Osteocyte (in vitro differentiated cells): Measurements from ENCODE around the gene DXO. TPM values are rescaled to one million over a fixed set of nuclear protein-coding genes. Genes with fewer than 3 reads are reported as not detected.

Source experiments
- DNase-seq: peaks from one replicate; pipeline ENCODE4 v3.0.0; 2021; ENCODE audit warnings: mixed read lengths; ENCODE audit not compliant: unreplicated experiment; ENCODE audit errors: extremely low spot score
- H3K27ac Mint-ChIP-seq: one replicate; pipeline ENCODE4 v1.8.0; 2021; ENCODE audit warnings: mild to moderate bottlenecking, mixed read lengths; ENCODE audit not compliant: unreplicated experiment
- H3K27me3 Mint-ChIP-seq: one replicate; pipeline ENCODE4 v1.8.0; 2021; ENCODE audit warnings: mixed read lengths; ENCODE audit not compliant: unreplicated experiment
- H3K36me3 Mint-ChIP-seq: one replicate; pipeline ENCODE4 v1.8.0; 2021; ENCODE audit warnings: mixed read lengths; ENCODE audit not compliant: unreplicated experiment
- H3K4me1 Mint-ChIP-seq: one replicate; pipeline ENCODE4 v1.8.0; 2021; ENCODE audit warnings: mixed read lengths; ENCODE audit not compliant: unreplicated experiment
- H3K4me3 Mint-ChIP-seq: one replicate; pipeline ENCODE4 v1.8.0; 2021; ENCODE audit warnings: mild to moderate bottlenecking, moderate library complexity, mixed read lengths; ENCODE audit not compliant: unreplicated experiment
- H3K9me3 Mint-ChIP-seq: one replicate; pipeline ENCODE4 v1.8.0; 2021; ENCODE audit warnings: mixed read lengths; ENCODE audit not compliant: unreplicated experiment
- total RNA-seq: library from RNA; stranded (reverse); gene quantifications from 2 replicates; pipeline ENCODE4 v1.2.1, GENCODE V29; 2021
- TF ChIP-seq, protein P1 (sequence below): fragments of 200-600 bp; sonication (generic); IDR thresholded peaks from 2 replicates; pipeline ENCODE4 v1.5.0; 2021; ENCODE audit warnings: antibody characterized with exemption, mild to moderate bottlenecking, moderate library complexity

Gene DXO
- total RNA-seq, 1 donor from 2014 or later, result 30.8 TPM

DNA sequence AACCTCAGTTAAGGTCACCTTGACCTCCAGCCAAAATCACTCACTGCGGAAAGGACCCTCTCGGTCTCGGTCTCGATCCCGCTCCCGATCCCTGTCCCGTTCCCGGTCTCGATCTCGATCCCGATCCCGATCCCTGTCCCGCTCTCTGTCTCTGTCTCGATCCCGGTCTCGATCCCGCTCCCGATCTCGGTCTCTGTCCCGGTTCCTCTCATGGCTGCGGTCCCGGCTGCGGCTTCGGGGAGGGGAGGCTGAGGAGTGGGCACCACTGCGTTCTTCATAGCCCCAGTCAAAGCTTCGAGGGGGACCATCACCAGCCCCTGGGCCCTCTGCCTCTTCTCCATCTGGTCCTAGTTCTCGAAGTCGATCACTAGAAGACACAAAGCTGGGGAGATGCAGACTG, 17.4 kb downstream of the DXO start:
- Mint-ChIP-seq H3K36me3 (peaks cover 42% of the 10 kb centered on the region), H3K27me3 (no peaks in the 10 kb centered on the region), H3K4me1 (peaks cover 16% of the 10 kb centered on the region), H3K9me3 (no peaks in the 10 kb centered on the region), H3K27ac (no peak overlapping the region), H3K4me3 (no peak overlapping the region)
- TF ChIP-seq, protein P1, sequence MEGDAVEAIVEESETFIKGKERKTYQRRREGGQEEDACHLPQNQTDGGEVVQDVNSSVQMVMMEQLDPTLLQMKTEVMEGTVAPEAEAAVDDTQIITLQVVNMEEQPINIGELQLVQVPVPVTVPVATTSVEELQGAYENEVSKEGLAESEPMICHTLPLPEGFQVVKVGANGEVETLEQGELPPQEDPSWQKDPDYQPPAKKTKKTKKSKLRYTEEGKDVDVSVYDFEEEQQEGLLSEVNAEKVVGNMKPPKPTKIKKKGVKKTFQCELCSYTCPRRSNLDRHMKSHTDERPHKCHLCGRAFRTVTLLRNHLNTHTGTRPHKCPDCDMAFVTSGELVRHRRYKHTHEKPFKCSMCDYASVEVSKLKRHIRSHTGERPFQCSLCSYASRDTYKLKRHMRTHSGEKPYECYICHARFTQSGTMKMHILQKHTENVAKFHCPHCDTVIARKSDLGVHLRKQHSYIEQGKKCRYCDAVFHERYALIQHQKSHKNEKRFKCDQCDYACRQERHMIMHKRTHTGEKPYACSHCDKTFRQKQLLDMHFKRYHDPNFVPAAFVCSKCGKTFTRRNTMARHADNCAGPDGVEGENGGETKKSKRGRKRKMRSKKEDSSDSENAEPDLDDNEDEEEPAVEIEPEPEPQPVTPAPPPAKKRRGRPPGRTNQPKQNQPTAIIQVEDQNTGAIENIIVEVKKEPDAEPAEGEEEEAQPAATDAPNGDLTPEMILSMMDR, result no peak
- DNase-seq, result no peak

DNA sequence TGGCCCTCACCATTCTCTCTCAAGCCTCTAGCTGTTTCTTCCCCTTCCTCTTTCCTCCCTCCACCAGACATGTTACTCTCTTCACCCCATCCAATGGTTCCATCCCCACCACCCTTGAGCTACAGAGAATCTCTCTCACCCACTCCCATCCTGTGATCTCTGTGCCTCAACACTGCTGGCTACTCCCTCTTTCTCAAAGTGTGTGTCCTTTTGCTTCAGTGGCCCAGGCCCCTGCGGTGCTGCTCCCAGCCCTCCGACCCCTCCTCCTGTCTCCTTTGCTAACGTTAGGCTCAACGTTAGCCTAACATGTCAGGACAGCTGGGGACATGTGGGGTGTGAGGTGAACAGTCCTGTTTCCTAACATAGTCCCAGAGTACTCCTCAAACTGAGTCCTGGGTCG, 19.0 kb downstream of the DXO start:
- no peaks in the 10 kb centered on the region for H3K9me3 Mint-ChIP-seq
- no peak for DNase-seq
- peaks cover 4% of the 10 kb centered on the region for H3K4me1 Mint-ChIP-seq
- no peak overlapping the region for H3K4me3 Mint-ChIP-seq
- H3K36me3 Mint-ChIP-seq, result peaks cover 42% of the 10 kb centered on the region
- H3K27me3 Mint-ChIP-seq, result no peaks in the 10 kb centered on the region
- TF ChIP-seq, protein P1, result no peak
- peak overlapping the region; percentile 55 for H3K27ac Mint-ChIP-seq

DNA sequence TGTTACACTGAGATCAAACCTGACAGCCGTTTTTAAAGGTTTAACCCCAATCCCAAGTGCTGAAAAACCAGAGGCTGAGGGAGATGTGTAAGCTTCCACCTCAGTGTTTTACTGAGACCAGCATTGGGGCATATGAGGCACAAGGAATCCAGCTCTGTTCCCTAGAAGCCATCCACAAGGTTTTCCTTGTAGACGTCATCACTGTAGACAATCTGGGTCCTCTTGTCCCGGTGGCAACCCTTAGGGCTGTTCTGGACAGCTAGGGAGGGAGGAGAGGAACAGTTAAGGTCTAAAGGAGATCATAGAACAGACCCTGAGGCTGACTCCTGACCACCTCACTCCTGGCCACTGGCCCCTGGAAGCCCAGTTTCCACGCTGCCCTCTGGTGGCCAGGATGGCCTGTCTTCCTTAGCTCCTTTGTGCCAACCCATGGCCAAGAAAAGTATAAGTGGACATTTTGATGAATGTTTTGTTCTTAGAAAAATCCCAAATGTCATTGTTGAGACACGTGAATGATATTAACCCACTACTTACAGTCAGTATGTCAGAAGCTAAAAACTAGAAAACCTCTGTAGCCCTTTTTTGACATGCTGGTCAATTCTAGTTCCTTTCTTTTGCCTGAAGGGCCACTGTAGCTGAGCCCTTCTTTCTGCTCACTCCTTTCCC, 19.7 kb downstream of the DXO start:
- H3K4me3 Mint-ChIP-seq, result no peak overlapping the region
- peaks cover 42% of the 10 kb centered on the region for H3K36me3 Mint-ChIP-seq
- H3K4me1 Mint-ChIP-seq, result no peaks in the 10 kb centered on the region
- peak overlapping the region; percentile 55 for H3K27ac Mint-ChIP-seq
- no peaks in the 10 kb centered on the region for H3K27me3 Mint-ChIP-seq
- TF ChIP-seq, protein P1, result peak; percentile 82
- no peak for DNase-seq
- no peaks in the 10 kb centered on the region for H3K9me3 Mint-ChIP-seq

DNA sequence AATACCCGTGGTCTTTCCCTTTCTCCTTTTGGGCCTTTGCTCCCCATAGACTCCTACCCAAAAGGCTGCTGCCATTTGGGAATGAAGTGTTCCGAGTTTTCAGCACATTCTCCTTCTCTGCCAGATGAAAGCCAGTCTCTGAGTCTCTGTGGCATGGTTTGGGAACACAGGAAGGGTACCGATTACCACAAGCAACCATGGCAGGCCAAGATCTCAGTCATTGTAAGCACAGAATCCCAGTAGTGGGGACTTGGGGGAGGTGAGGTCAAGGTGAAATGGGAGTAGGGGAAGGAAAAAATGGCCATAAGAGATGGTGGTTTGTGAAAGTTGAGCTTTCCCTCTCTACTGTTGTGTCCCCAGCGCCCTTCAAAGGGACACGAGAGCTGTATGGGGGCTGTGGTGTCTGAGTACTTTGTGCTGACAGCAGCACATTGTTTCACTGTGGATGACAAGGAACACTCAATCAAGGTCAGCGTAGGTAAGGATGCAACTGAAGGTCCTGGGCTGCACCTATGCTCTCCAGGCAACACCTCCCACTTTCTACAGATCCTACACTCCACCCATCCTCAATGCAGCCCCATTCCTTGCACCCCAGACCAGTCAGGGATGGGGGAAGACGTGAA, 21.9 kb downstream of the DXO start:
- DNase-seq, result no peak
- TF ChIP-seq, protein P1, result no peak
- no peaks in the 10 kb centered on the region for H3K27me3 Mint-ChIP-seq
- no peak overlapping the region for H3K4me3 Mint-ChIP-seq
- H3K27ac Mint-ChIP-seq, result no peak overlapping the region
- H3K9me3 Mint-ChIP-seq, result no peaks in the 10 kb centered on the region
- H3K36me3 Mint-ChIP-seq, result peaks cover 30% of the 10 kb centered on the region
- H3K4me1 Mint-ChIP-seq, result peaks cover 14% of the 10 kb centered on the region

DNA sequence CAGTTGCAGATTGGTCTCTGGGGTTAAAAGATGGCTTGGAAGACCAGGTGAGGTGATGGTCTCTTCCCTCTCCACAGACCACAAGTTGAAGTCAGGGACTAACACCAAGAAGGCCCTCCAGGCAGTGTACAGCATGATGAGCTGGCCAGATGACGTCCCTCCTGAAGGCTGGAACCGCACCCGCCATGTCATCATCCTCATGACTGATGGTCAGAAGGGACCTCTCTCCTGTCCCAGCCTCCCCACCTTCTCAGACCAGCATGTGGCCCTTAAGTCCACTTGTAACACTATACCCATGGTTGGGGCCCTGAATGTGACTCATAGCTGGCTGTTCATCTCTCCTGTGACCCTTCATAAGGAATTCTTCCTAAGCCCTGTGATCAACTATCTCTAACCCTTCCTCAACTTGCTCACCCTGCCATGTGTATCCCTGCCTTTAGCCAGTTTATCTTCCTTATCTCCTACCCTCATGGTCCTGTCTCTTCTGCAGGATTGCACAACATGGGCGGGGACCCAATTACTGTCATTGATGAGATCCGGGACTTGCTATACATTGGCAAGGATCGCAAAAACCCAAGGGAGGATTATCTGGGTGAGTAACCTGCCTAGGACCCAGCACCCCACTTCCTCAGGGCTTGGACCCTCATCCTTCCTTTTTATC, 23.1 kb downstream of the DXO start:
- Mint-ChIP-seq H3K36me3 (peaks cover 18% of the 10 kb centered on the region), H3K4me1 (peaks cover 17% of the 10 kb centered on the region), H3K27me3 (no peaks in the 10 kb centered on the region), H3K27ac (no peak overlapping the region), H3K4me3 (no peak overlapping the region), H3K9me3 (no peaks in the 10 kb centered on the region)
- TF ChIP-seq, protein P1, result no peak
- DNase-seq, result no peak
